GM19035 (cell line): ENCODE results near the gene C1orf105.
"Not testable (repeated sequence)": the region's sequence is repeated elsewhere in the genome, so short reads cannot be mapped to it uniquely, and the experiment has no call there.

Experiments
- ATAC-seq: cut with Tn5 transposase; IDR thresholded peaks from one replicate; pipeline ENCODE4 v1.9.1; 2021; ENCODE audit not compliant: unreplicated experiment

Gene C1orf105

GRCh38 chr1:172485626-172486025 lies 65.1 kb downstream of the C1orf105 start:
- ATAC-seq, result no peak

DNA sequence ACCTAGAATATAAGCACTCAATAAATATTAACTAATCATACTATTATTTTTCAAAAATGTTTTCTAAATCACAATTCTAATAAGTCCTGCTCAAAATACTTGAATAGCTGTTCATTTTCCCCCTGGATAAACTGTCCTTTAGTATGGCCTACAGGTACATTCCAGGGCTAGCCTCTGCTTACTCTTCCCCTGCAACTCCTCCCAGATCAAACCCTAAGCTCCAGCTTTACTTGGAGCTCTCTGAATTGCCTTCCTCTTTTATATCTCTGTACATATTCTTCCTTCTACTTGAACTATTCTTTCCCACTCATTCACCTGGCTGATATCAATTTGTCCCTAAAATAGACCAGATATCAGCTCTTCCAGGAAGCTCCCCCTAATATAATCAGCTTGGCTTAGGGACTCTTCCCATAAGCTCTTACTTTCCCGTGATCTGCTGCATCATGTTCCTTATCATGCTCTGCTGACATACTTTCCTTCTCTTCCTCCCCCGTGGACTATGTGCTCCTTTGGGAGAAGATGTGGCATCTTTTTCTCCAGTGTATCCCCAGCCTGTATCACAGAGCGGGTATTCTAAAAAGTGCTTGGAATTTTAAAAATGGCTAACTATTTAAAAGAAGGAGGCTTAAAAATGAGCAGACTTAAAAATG lies 66.4 kb downstream of the C1orf105 start:
- ATAC-seq, result no peak

GRCh38 chr1:172487550-172487949 lies 67.1 kb downstream of the C1orf105 start:
- ATAC-seq, result no peak

- no peak for ATAC-seq
Observed at GRCh38 chr1:172488393-172488792, 67.9 kb downstream of the C1orf105 start.

DNA sequence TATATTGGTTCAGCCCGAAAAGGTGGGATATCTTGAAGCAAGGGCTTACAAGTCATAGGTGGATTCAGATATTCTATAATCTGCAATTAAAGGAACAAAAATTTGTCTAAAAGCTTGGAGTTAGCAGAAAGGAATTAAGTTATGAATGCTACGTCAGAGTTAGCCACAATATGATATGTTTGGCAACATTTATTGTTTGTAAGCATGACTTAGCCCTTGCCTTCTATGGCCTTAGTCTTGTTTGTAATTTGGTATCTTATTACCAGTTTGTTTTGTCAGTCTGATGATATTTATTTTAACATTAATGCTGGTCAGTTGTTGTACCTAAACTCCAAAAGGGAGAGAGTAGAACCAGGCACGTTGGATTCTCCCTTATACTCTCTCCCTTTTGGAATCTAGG lies 69.4 kb downstream of the C1orf105 start:
- no peak for ATAC-seq

DNA sequence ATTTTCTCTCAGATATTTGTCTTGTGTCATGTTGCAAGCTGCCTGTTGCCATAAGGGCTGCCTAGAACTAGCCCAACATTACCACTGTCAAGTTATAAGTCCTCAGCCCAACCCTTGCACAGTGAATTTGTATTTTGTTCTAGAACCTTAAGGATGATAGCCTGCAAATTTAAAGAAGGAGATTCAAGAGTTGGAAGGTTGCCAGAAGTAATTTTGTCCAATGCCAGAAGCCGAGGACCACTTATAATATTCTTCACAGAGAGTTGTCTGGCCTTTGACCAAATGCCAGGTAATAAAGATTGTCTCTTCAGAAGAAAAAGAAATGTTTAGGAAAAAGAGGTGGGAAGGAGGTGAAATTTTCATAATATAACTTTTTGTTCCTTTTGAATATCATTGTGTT lies 71.9 kb downstream of the C1orf105 start:
- no peak for ATAC-seq

- ATAC-seq, result no peak
Observed at GRCh38 chr1:172494166-172494565, 73.7 kb downstream of the C1orf105 start.

- ATAC-seq, result not testable (repeated sequence)
Observed at GRCh38 chr1:172496127-172496526, 75.6 kb downstream of the C1orf105 start.

DNA sequence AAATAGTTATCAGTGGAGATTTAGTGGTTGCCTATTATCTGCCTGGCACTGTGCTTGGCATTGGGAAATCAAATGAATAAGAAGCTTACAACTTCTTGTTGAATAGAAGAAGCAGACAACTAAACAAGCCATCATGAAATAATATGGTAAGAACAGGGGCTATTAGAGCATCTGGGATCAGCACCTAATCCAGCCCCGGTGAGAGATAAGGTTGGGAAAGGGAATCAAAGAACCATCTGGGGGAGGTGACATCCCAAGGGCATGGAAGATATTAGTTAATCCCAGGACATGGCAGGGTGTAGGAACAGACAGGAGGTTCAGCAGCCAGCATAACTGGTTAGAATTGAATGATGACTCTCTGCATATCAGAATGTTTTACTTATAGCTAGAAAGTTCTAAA lies 76.2 kb downstream of the C1orf105 start:
- no peak for ATAC-seq

GRCh38 chr1:172497230-172497629 lies 76.7 kb downstream of the C1orf105 start:
- no peak for ATAC-seq

DNA sequence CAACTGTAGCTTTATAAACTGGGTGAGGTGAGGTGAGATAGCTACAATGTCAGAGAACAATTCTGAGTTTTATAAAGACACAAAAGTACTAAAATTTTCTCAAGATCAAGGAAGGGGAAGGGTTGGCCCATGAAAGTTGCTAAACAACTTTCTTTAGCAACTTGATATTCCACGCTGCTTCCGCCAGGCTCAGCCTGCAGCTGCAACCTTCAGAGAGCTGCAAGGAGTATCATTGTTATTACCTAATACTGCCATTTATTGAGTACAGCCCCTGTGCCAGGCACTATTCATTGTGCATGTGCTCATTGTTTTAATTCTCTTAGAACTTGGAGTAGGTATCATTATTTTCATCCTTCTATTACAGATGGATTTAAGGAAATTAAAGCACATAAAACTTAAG lies 78.4 kb downstream of the C1orf105 start:
- no peak for ATAC-seq

- no peak for ATAC-seq
Observed at GRCh38 chr1:172499636-172500141, 79.2 kb downstream of the C1orf105 start.

GRCh38 chr1:172500207-172500606 lies 79.7 kb downstream of the C1orf105 start:
- no peak for ATAC-seq

GRCh38 chr1:172507741-172508140 lies 87.3 kb downstream of the C1orf105 start:
- ATAC-seq, result no peak

GRCh38 chr1:172510479-172510878 lies 90.0 kb downstream of the C1orf105 start:
- ATAC-seq, result no peak

- no peak for ATAC-seq
Observed at GRCh38 chr1:172512591-172512990, 92.1 kb downstream of the C1orf105 start.

- no peak for ATAC-seq
Observed at GRCh38 chr1:172513479-172513878, 93.0 kb downstream of the C1orf105 start.

DNA sequence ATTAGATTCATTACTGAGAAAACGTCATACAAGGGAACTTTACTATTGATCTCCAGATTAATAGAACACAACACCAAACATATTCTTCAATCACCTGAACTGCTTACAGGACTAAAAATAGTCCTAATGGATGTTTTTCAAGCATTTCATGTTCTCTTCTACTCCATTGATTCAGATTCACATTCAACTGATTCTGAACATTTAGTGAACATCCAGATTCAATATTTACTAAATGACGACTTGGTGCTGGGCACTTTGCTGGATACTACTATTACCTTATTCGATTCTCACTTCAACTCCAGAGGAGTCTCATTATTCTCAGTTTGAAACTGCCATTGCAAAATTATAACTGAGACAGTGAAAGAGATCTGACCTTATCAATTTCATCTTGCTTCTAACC lies 93.6 kb downstream of the C1orf105 start:
- no peak for ATAC-seq

GRCh38 chr1:172515436-172515835 lies 95.0 kb downstream of the C1orf105 start:
- ATAC-seq, result no peak

DNA sequence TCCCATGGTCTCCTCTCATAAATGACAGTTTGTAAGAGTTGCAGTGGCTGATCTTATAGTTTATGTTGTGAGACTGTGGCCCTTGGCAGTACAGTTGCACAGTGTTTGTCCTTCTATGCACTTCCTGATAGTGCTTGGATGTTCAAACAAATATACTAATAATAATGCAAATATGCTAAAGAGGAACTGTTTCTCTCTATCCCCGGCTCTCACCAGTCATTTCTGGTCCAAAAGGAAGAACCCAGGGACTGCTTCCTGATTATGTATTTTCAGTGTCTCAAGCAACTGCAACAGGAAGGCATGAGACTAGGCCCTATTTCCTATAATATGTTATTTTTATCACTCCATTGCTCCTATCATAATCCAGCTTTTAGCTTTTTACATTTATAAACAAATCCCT lies 95.4 kb downstream of the C1orf105 start:
- no peak for ATAC-seq

- ATAC-seq, result no peak
Observed at GRCh38 chr1:172517081-172517480, 96.6 kb downstream of the C1orf105 start.

DNA sequence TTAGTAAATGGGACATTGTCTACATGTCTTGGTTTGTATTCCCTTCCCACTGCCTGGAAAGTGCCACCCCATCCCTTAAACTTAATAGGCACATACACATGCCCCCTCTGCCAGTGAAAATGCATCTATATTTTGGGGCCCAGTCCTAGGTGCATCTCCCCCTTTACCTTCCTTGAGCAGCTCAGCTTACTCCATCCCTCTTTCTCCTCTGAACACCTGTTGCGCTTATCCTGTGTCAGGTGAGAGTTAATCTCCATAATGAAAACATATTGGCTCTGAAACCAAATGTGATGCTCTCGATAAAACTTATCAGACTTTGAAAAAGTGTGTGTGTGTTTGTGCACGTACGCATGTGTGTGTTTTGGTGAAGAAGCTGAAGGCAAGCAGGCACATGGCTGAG lies 97.1 kb downstream of the C1orf105 start:
- ATAC-seq, result no peak
